HepG2 (cell line): ENCODE results near the gene PLXND1. TPM values are rescaled to one million over a fixed set of nuclear protein-coding genes. Genes with fewer than 3 reads are reported as not detected.

ENCODE experiments used
- ADNP ChIP-seq: sonication (generic); formaldehyde crosslinking; IDR thresholded peaks from 2 replicates; pipeline ENCODE4 v1.4.0; 2020; ENCODE audit warnings: missing genetic modification reagents
- CENPX ChIP-seq: sonication (generic); formaldehyde crosslinking; IDR thresholded peaks from 2 replicates; pipeline ENCODE4 v1.9.0; 2021; ENCODE audit warnings: mild to moderate bottlenecking, missing genetic modification reagents, moderate library complexity
- ELF3 ChIP-seq: IDR thresholded peaks from 2 replicates; pipeline ENCODE4 v1.6.1; 2016; ENCODE audit warnings: missing genetic modification reagents, missing compliant biosample characterization
- FOSL1 ChIP-seq: sonication (generic); formaldehyde crosslinking; IDR thresholded peaks from 2 replicates; pipeline ENCODE4 v1.9.0; 2021; ENCODE audit warnings: missing genetic modification reagents, borderline replicate concordance
- HDAC1 ChIP-seq: sonication (generic); formaldehyde crosslinking; IDR thresholded peaks from 2 replicates; pipeline ENCODE4 v1.5.1; 2020; ENCODE audit warnings: mild to moderate bottlenecking, missing genetic modification reagents
- HOXD1 ChIP-seq: sonication (generic); formaldehyde crosslinking; IDR thresholded peaks from 2 replicates; pipeline ENCODE4 v1.5.0; 2020; ENCODE audit warnings: missing genetic modification reagents
- MAFF ChIP-seq: IDR thresholded peaks from 2 replicates; pipeline ENCODE4 v1.6.1; 2011; ENCODE audit warnings: low read depth, low read length, improper control_type of control experiment
- MAFG ChIP-seq: sonication (generic); formaldehyde crosslinking; IDR thresholded peaks from 2 replicates; pipeline ENCODE4 v1.5.1; 2020; ENCODE audit warnings: mild to moderate bottlenecking, missing genetic modification reagents
- NCOA5 ChIP-seq: sonication (generic); formaldehyde crosslinking; IDR thresholded peaks from 2 replicates; pipeline ENCODE4 v1.4.0; 2020; ENCODE audit warnings: missing genetic modification reagents
- POGZ ChIP-seq: sonication (generic); formaldehyde crosslinking; IDR thresholded peaks from 2 replicates; pipeline ENCODE4 v1.4.0; 2020; ENCODE audit warnings: mild to moderate bottlenecking, missing genetic modification reagents
- RFXANK ChIP-seq: IDR thresholded peaks from 2 replicates; pipeline ENCODE4 v1.6.1; 2016
- TSC22D2 ChIP-seq: sonication (generic); formaldehyde crosslinking; IDR thresholded peaks from 2 replicates; pipeline ENCODE4 v1.5.1; 2020; ENCODE audit warnings: missing genetic modification reagents, mild to moderate bottlenecking, borderline replicate concordance
- ZBTB20 ChIP-seq: sonication (generic); formaldehyde crosslinking; IDR thresholded peaks from 2 replicates; pipeline ENCODE4 v1.8.1; 2023; ENCODE audit warnings: missing genetic modification reagents, low read depth, mild to moderate bottlenecking, borderline replicate concordance
- ZNF350 ChIP-seq: sonication (generic); formaldehyde crosslinking; IDR thresholded peaks from 2 replicates; pipeline ENCODE4 v1.4.0; 2020; ENCODE audit warnings: mild to moderate bottlenecking, low read depth, missing genetic modification reagents, borderline replicate concordance
- ZNF441 ChIP-seq: sonication (generic); formaldehyde crosslinking; IDR thresholded peaks from 2 replicates; pipeline ENCODE4 v1.7.0; 2021; ENCODE audit warnings: missing genetic modification reagents, borderline replicate concordance
- ZNF543 ChIP-seq: sonication (generic); formaldehyde crosslinking; IDR thresholded peaks from 2 replicates; pipeline ENCODE4 v1.4.0; 2020; ENCODE audit warnings: mild to moderate bottlenecking, missing genetic modification reagents
- ZNF607 ChIP-seq: sonication (generic); formaldehyde crosslinking; IDR thresholded peaks from 2 replicates; pipeline ENCODE4 v1.5.1; 2020; ENCODE audit warnings: missing genetic modification reagents, mild to moderate bottlenecking, borderline replicate concordance
- ZNF780A ChIP-seq: sonication (generic); formaldehyde crosslinking; IDR thresholded peaks from 2 replicates; pipeline ENCODE4 v1.8.0; 2022; ENCODE audit warnings: mild to moderate bottlenecking, missing genetic modification reagents, moderate library complexity
- polyA plus RNA-seq, 8 experiments: library from polyadenylated mRNA; depleted of rRNA in 3 of 8; stranded (reverse) in 7 of 8; unstranded in 1 of 8; fragments of >200 nt; fragmentation: Illumina TruSeq in 4 of 8; extraction: Trizol in 4 of 8; gene quantifications; 2 replicates each; pipeline versions ENCODE4 v1.2.1 to v1.2.3, GENCODE V29; 2011 to 2016; ENCODE audit warnings: low read depth in 4 of 8, missing spikeins in 1 of 8, mixed read lengths in 1 of 8; ENCODE audit not compliant: insufficient read depth in 1 of 8
- total RNA-seq, 5 experiments: library from RNA; depleted of rRNA; stranded (reverse); fragments of >200 nt; fragmentation: Illumina TruSeq; extraction: Trizol; gene quantifications; 2 replicates each; pipeline ENCODE4 v1.2.3, GENCODE V29; 2016; ENCODE audit warnings: low read depth in 1 of 5
- TF ChIP-seq, protein P1 (sequence below): sonication (generic); formaldehyde crosslinking; IDR thresholded peaks from 2 replicates; pipeline ENCODE4 v1.5.0; 2020; ENCODE audit warnings: missing genetic modification reagents
- TF ChIP-seq, protein P2 (sequence below): sonication (generic); formaldehyde crosslinking; conservative IDR thresholded peaks from 2 replicates; pipeline ENCODE4 v1.4.0; 2020; ENCODE audit warnings: missing genetic modification reagents
- TF ChIP-seq, protein P3 (sequence below): sonication (generic); IDR thresholded peaks from 2 replicates; pipeline ENCODE4 v1.6.1; 2016; ENCODE audit warnings: low read depth, borderline replicate concordance
- TF ChIP-seq, protein P4 (sequence below): IDR thresholded peaks from 2 replicates; pipeline ENCODE4 v1.6.1; 2016; ENCODE audit warnings: mild to moderate bottlenecking
- TF ChIP-seq, protein P5 (sequence below): sonication (generic); formaldehyde crosslinking; IDR thresholded peaks from 2 replicates; pipeline ENCODE4 v1.5.0; 2020; ENCODE audit warnings: mild to moderate bottlenecking, missing genetic modification reagents

Gene PLXND1
- total and polyA plus RNA-seq, 2 of the 13 experiments (the other 11 are each of a cell fraction or from before 2014, with no cell fraction given): 15.9 to 42.0 TPM

DNA sequence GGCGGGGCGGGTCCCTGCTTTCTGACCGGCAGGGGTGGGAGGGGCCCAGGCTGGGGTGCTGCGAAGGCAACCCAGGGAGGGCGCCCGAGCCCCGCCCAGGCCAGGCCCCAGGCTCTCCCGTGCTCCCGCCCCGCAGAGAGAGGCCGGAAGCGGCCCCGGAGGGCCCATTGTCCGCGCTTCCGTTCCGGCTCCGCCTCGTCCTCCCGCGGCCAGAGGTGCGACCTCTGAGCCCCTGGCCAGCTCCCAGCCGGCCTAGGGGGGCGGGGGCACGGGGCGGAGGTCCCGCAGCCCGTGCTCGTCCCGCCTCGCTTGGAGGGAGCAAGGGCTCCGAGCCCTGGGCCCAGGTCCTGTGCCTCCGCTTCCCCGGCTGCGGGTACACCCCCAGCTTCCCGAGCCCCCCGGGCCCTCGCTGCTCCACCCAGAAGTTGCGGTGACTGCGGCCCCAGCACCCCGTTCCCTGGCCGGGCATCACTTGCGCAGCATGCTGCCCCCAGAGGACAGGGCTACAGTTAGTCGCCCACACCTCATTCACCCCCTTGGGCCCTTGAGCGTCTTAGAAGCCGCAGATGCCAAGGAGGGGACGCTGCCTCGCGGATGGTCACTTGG is 20.4 kb upstream of the PLXND1 start (continued):
- TF ChIP-seq ZNF543 (peak; percentile 40), ELF3 (CRISPR knock-in tag) (peak; percentile 79), RFXANK (CRISPR knock-in tag) (no peak), TSC22D2 (CRISPR knock-in tag) (no peak), HOXD1 (CRISPR knock-in tag) (no peak), MAFF (no peak), FOSL1 (no peak), ZNF780A (no peak; the same call in 1 of the 2 replicates), ZBTB20 (CRISPR knock-in tag) (peak; percentile 32; the same call in 1 of the 2 replicates), POGZ (CRISPR knock-in tag) (peak; percentile 51; the same call in 1 of the 2 replicates), ZNF350 (CRISPR knock-in tag) (peak; percentile 53; the same call in 1 of the 2 replicates), ADNP (CRISPR knock-in tag) (no peak), ZNF441 (CRISPR knock-in tag) (peak; percentile 94), MAFG (CRISPR knock-in tag) (no peak), NCOA5 (no peak), CENPX (CRISPR knock-in tag) (no peak), ZNF607 (CRISPR knock-in tag) (peak; percentile 92; the same call in 1 of the 2 replicates), HDAC1 (CRISPR knock-in tag) (peak; percentile 70)
- TF ChIP-seq, protein P1, sequence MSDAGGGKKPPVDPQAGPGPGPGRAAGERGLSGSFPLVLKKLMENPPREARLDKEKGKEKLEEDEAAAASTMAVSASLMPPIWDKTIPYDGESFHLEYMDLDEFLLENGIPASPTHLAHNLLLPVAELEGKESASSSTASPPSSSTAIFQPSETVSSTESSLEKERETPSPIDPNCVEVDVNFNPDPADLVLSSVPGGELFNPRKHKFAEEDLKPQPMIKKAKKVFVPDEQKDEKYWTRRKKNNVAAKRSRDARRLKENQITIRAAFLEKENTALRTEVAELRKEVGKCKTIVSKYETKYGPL (CRISPR knock-in tag): no peak
- TF ChIP-seq, protein P2, sequence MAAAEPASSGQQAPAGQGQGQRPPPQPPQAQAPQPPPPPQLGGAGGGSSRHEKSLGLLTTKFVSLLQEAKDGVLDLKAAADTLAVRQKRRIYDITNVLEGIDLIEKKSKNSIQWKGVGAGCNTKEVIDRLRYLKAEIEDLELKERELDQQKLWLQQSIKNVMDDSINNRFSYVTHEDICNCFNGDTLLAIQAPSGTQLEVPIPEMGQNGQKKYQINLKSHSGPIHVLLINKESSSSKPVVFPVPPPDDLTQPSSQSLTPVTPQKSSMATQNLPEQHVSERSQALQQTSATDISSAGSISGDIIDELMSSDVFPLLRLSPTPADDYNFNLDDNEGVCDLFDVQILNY (CRISPR knock-in tag): peak; percentile 39; the same call in 1 of the 2 replicates
- TF ChIP-seq, protein P3, sequence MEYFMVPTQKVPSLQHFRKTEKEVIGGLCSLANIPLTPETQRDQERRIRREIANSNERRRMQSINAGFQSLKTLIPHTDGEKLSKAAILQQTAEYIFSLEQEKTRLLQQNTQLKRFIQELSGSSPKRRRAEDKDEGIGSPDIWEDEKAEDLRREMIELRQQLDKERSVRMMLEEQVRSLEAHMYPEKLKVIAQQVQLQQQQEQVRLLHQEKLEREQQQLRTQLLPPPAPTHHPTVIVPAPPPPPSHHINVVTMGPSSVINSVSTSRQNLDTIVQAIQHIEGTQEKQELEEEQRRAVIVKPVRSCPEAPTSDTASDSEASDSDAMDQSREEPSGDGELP: peak; percentile 63; the same call in 1 of the 2 replicates
- TF ChIP-seq, protein P4, sequence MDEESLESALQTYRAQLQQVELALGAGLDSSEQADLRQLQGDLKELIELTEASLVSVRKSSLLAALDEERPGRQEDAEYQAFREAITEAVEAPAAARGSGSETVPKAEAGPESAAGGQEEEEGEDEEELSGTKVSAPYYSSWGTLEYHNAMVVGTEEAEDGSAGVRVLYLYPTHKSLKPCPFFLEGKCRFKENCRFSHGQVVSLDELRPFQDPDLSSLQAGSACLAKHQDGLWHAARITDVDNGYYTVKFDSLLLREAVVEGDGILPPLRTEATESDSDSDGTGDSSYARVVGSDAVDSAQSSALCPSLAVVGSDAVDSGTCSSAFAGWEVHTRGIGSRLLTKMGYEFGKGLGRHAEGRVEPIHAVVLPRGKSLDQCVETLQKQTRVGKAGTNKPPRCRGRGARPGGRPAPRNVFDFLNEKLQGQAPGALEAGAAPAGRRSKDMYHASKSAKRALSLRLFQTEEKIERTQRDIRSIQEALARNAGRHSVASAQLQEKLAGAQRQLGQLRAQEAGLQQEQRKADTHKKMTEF: peak; percentile 95; the same call in 1 of the 2 replicates
- TF ChIP-seq, protein P5, sequence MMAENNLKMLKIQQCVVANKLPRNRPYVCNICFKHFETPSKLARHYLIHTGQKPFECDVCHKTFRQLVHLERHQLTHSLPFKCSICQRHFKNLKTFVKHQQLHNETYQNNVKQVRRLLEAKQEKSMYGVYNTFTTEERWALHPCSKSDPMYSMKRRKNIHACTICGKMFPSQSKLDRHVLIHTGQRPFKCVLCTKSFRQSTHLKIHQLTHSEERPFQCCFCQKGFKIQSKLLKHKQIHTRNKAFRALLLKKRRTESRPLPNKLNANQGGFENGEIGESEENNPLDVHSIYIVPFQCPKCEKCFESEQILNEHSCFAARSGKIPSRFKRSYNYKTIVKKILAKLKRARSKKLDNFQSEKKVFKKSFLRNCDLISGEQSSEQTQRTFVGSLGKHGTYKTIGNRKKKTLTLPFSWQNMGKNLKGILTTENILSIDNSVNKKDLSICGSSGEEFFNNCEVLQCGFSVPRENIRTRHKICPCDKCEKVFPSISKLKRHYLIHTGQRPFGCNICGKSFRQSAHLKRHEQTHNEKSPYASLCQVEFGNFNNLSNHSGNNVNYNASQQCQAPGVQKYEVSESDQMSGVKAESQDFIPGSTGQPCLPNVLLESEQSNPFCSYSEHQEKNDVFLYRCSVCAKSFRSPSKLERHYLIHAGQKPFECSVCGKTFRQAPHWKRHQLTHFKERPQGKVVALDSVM (CRISPR knock-in tag): peak; percentile 35; the same call in 1 of the 2 replicates
